HUES64 (cell line): Measurements from ENCODE around the gene SLX4.
"Not testable (repeated sequence)": the region's sequence is repeated elsewhere in the genome, so short reads cannot be mapped to it uniquely, and the experiment has no call there.

Source experiments
- H3K27ac ChIP-seq: 2 replicates; pipeline ENCODE4 v1.7.0; 2013; ENCODE audit warnings: low read depth, low read length, inconsistent platforms
- H3K27me3 ChIP-seq: 2 replicates; pipeline ENCODE4 v1.6.1; 2013; ENCODE audit warnings: mild to moderate bottlenecking, low read length; ENCODE audit not compliant: insufficient read depth
- H3K36me3 ChIP-seq: 2 replicates; pipeline ENCODE4 v1.6.1; 2013; ENCODE audit warnings: mild to moderate bottlenecking, low read length; ENCODE audit not compliant: insufficient read depth
- H3K4me1 ChIP-seq: 2 replicates; pipeline ENCODE4 v1.6.1; 2013; ENCODE audit warnings: mild to moderate bottlenecking, low read length, moderate library complexity; ENCODE audit not compliant: insufficient read depth
- H3K4me3 ChIP-seq: 2 replicates; pipeline ENCODE4 v1.5.1; 2013; ENCODE audit warnings: mild to moderate bottlenecking, low read length, moderate library complexity
- H3K9ac ChIP-seq: 2 replicates; pipeline ENCODE4 v1.6.1; 2013; ENCODE audit warnings: mild to moderate bottlenecking, low read depth, low read length
- H3K9me3 ChIP-seq: 2 replicates; pipeline ENCODE4 v1.6.1; 2013; ENCODE audit warnings: low read depth, low read length; ENCODE audit not compliant: insufficient read depth
- WGBS: fragments of 150-250, 120-280 bp; methylation state at CpG from one replicate; pipeline ENCODE4 v1.1.7; 2013; ENCODE audit warnings: missing lambda C conversion rate; 5-methylcytosine and 5-hydroxymethylcytosine counted together

SLX4 gene

GRCh38 chr16:3608976-3609375 lies 2.4 kb downstream of the SLX4 start:
- not testable (repeated sequence) for H3K27ac ChIP-seq, H3K4me1 ChIP-seq, H3K27me3 ChIP-seq, H3K9me3 ChIP-seq, H3K9ac ChIP-seq, H3K4me3 ChIP-seq
- peaks cover 28% of the 10 kb centered on the region for H3K36me3 ChIP-seq
- 92% methylated on average over 12 of the region's 13 CpGs for WGBS

GRCh38 chr16:3608069-3608468 lies 3.3 kb downstream of the SLX4 start:
- Histone ChIP-seq H3K4me1 (peaks cover 8% of the 10 kb centered on the region; the same call in 1 of the 2 replicates), H3K27me3 (no peaks in the 10 kb centered on the region), H3K27ac (no peak overlapping the region), H3K9ac (no peak overlapping the region), H3K9me3 (no peaks in the 10 kb centered on the region), H3K36me3 (peaks cover 35% of the 10 kb centered on the region), H3K4me3 (no peak overlapping the region)
- 96% methylated on average over 5 of the region's 5 CpGs for WGBS

DNA sequence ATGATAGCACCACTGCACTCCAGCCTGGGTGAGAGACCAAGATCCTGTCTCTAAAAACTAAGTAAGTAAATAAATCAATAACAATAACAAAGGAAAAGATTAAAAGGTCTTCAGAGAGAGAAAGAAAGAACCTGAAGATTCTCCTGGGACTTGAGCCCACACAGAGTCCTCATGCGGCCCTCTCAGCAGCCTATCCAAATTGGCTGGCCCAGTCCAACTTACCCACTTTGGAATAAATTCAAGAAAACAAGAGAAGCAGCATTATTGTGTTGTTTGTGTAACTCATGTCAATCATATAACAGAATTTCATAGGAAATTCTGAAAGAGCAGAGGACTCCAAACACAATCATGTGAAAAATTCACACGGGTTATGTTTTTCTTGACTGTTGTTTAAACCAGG lies 3.8 kb downstream of the SLX4 start:
- H3K27ac ChIP-seq, result no peak overlapping the region
- H3K9me3 ChIP-seq, result no peaks in the 10 kb centered on the region
- H3K27me3 ChIP-seq, result no peaks in the 10 kb centered on the region
- H3K4me1 ChIP-seq, result peaks cover 4% of the 10 kb centered on the region; the same call in 1 of the 2 replicates
- H3K9ac ChIP-seq, result no peak overlapping the region
- 87% methylated on average over 2 of the region's 2 CpGs for WGBS
- H3K4me3 ChIP-seq, result no peak overlapping the region
- H3K36me3 ChIP-seq, result peaks cover 36% of the 10 kb centered on the region

GRCh38 chr16:3607161-3607560 lies 4.2 kb downstream of the SLX4 start:
- Histone ChIP-seq H3K4me1 (peaks cover 4% of the 10 kb centered on the region; the same call in 1 of the 2 replicates), H3K27ac (no peak overlapping the region), H3K4me3 (no peak overlapping the region), H3K27me3 (no peaks in the 10 kb centered on the region), H3K36me3 (peaks cover 41% of the 10 kb centered on the region), H3K9me3 (no peaks in the 10 kb centered on the region), H3K9ac (no peak overlapping the region)
- WGBS, result 95% methylated on average over 7 of the region's 7 CpGs

DNA sequence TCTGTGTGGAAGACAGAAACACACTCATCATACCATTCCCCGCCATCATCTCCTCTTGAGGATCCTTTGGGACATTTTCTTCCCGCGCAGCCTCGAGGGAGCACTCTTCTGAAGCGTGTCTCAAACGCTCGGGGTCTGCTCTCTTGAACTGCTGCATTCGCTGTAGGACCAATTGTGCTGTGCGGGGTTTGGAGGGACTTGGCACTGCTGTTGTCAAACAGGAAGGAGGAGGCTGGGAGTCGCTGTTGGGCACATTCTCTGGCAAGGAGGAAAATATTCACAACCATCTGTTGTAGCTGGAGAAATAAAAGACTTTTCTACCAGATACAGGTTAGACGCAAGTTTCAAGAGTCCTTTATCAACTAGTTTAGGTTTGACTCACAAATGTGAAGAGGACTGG lies 5.0 kb downstream of the SLX4 start:
- Histone ChIP-seq H3K4me3 (no peak overlapping the region), H3K36me3 (peaks cover 48% of the 10 kb centered on the region), H3K27ac (no peak overlapping the region), H3K27me3 (no peaks in the 10 kb centered on the region), H3K9me3 (no peaks in the 10 kb centered on the region), H3K4me1 (peaks cover 4% of the 10 kb centered on the region; the same call in 1 of the 2 replicates), H3K9ac (no peak overlapping the region)
- 90% methylated on average over 11 of the region's 11 CpGs for WGBS

- WGBS, result 96% methylated on average over 7 of the region's 7 CpGs
- H3K4me3 ChIP-seq, result no peak overlapping the region
- H3K36me3 ChIP-seq, result peaks cover 69% of the 10 kb centered on the region
- peaks cover 13% of the 10 kb centered on the region for H3K9me3 ChIP-seq
- H3K27ac ChIP-seq, result no peak overlapping the region
- H3K9ac ChIP-seq, result no peak overlapping the region
- H3K4me1 ChIP-seq, result no peaks in the 10 kb centered on the region
- H3K27me3 ChIP-seq, result no peaks in the 10 kb centered on the region
Observed at GRCh38 chr16:3602320-3602653, 9.1 kb downstream of the SLX4 start.

DNA sequence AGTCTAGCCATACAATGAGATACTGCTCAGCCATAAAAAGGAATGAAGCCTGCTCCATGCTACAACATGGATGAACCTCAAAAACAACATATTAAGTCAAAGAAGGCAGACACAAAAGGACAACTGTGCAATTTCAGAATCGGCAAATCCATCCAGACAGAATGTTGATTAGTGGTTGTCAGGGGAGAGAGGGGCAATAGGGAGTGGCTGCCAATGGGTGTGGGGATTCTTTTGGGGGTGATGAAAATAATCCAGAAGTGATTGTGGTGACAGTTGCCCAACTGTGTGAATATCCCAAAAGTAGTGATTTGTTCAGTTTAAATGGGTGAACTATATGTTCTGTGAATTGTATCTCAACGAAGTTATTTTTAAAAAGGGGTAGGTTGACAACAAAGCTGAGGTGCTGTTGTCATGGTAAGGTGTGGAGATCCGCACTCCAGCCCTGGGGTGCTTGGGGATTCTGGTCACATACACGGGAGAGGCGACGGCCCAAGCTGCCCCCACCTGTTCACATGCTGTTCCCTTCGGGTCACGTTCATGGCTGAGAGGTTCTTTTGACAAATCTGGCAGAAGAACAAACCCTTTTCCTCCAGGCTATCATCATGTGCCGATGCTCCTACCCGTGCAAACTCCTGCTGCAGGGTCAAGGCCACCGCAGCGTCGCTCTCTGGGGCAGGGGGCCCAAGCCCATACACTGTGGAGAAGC lies 9.6 kb downstream of the SLX4 start:
- H3K9me3 ChIP-seq, result peaks cover 13% of the 10 kb centered on the region
- no peak overlapping the region for H3K4me3 ChIP-seq
- H3K27me3 ChIP-seq, result no peaks in the 10 kb centered on the region
- H3K36me3 ChIP-seq, result peaks cover 72% of the 10 kb centered on the region
- WGBS, result 95% methylated on average over 13 of the region's 13 CpGs
- no peak overlapping the region for H3K27ac ChIP-seq
- H3K4me1 ChIP-seq, result no peaks in the 10 kb centered on the region
- no peak overlapping the region for H3K9ac ChIP-seq

GRCh38 chr16:3599922-3600321 lies 11.5 kb downstream of the SLX4 start:
- H3K4me3 ChIP-seq, result no peak overlapping the region
- no peak overlapping the region for H3K9ac ChIP-seq
- H3K27ac ChIP-seq, result no peak overlapping the region
- H3K9me3 ChIP-seq, result peaks cover 13% of the 10 kb centered on the region
- H3K27me3 ChIP-seq, result no peaks in the 10 kb centered on the region
- 97% methylated on average over 4 of the region's 4 CpGs for WGBS
- no peaks in the 10 kb centered on the region for H3K4me1 ChIP-seq
- H3K36me3 ChIP-seq, result peaks cover 63% of the 10 kb centered on the region

GRCh38 chr16:3599121-3599520 lies 12.3 kb downstream of the SLX4 start:
- Histone ChIP-seq H3K9me3 (peaks cover 13% of the 10 kb centered on the region), H3K27ac (no peak overlapping the region), H3K36me3 (peaks cover 64% of the 10 kb centered on the region), H3K4me3 (no peak overlapping the region), H3K27me3 (no peaks in the 10 kb centered on the region), H3K4me1 (no peaks in the 10 kb centered on the region), H3K9ac (no peak overlapping the region)
- 94% methylated on average over 8 of the region's 8 CpGs for WGBS

DNA sequence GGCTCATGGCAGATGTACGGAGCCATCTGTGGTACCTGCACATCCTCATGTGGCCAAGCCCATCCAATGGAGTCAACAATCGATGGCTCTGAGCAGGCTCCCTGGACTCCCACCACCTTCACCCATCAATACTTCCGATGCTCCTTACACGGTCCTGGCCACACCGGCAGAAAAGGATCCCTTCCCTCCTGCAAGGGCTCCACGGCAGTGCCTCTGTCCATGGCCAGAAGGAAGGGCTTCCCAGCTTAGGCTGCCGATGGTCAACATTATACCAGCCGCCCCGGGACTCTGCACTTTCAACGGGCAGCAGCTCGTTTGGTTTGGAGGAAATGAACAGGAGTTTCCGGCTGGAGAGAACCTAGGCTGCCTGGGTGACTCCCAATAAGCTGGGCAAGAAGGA lies 13.2 kb downstream of the SLX4 start:
- H3K9me3 ChIP-seq, result peaks cover 13% of the 10 kb centered on the region
- 96% methylated on average over 12 of the region's 12 CpGs for WGBS

GRCh38 chr16:3597676-3598075 lies 13.7 kb downstream of the SLX4 start:
- H3K36me3 ChIP-seq, result peaks cover 57% of the 10 kb centered on the region
- H3K9ac ChIP-seq, result no peak overlapping the region
- 97% methylated on average over 17 of the region's 17 CpGs for WGBS
- peaks cover 13% of the 10 kb centered on the region for H3K9me3 ChIP-seq
- no peaks in the 10 kb centered on the region for H3K27me3 ChIP-seq
- no peaks in the 10 kb centered on the region for H3K4me1 ChIP-seq
- H3K27ac ChIP-seq, result no peak overlapping the region
- H3K4me3 ChIP-seq, result no peak overlapping the region

More for the DNA sequence above, 13.2 kb downstream of the SLX4 start:
- Histone ChIP-seq H3K36me3 (peaks cover 59% of the 10 kb centered on the region), H3K4me1 (no peaks in the 10 kb centered on the region), H3K9ac (no peak overlapping the region), H3K4me3 (no peak overlapping the region), H3K27ac (no peak overlapping the region), H3K27me3 (no peaks in the 10 kb centered on the region)

DNA sequence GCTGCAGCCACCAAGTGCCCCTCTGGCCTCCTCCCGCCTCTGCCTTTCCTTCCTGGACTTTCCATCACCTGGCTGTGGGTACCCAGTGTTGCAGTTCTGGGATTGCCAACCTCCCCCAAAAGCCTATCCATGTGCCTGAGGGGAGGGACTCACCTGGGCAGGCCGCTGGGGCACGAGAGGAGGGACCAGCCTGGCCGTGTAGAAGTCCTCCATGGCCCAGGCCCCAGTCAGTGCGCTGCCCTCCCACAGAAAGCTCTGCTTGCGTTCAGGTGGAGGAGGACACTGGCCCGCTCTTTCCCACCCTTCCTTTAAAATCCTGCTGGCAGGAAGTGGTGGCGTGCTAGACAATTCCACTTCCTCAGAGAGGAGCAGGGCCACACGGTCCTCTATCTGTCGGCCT lies 14.2 kb downstream of the SLX4 start:
- Histone ChIP-seq H3K4me3 (no peak overlapping the region), H3K36me3 (peaks cover 57% of the 10 kb centered on the region), H3K9ac (no peak overlapping the region), H3K27ac (no peak overlapping the region), H3K27me3 (no peaks in the 10 kb centered on the region), H3K9me3 (peaks cover 13% of the 10 kb centered on the region), H3K4me1 (no peaks in the 10 kb centered on the region)
- 95% methylated on average over 10 of the region's 10 CpGs for WGBS
